ENCODE data around the gene FRYL. TPM values are rescaled to one million over a fixed set of nuclear protein-coding genes. Genes with fewer than 3 reads are reported as not detected.

The FRYL gene
- total RNA-seq, 2 experiments from 2014 or later = 85.4 to 88.5 TPM

GRCh38 chr4:48490680-48491513 is 289.2 kb downstream of the FRYL start:
- BruUV-seq (replicated peaks) = no TSS peak

GRCh38 chr4:48490012-48490679 is 289.9 kb downstream of the FRYL start, which contains the start of gene ZAR1:
TSS of gene ZAR1 (plus strand) at chr4:48490252. CDS start at chr4:48490292, 40 bp downstream.
- H3K9me2 ChIP-seq (ENCODE audit: insufficient read depth, low read length) = no peaks in the 10 kb centered on the region
- no peak within 1 kb of the TSS for H3K4me3 ChIP-seq (ENCODE audit: low read depth, low read length, poor library complexity, severe bottlenecking)
- no peaks in the 10 kb centered on the region for H3K36me3 ChIP-seq (ENCODE audit: insufficient read depth, low read length)
- H4K20me1 ChIP-seq (ENCODE audit: insufficient read depth, low read length) = no peaks in the 10 kb centered on the region
- intact Hi-C loops (cut with micrococcal nuclease; ENCODE audit: unreplicated experiment) = no loop called here
- no TSS peak for BruUV-seq (replicated peaks)
- H3K27ac ChIP-seq (ENCODE audit: low read depth, low read length, poor library complexity, severe bottlenecking) = no peak within 1 kb of the TSS
- H3K79me2 ChIP-seq (ENCODE audit: insufficient read depth, low read depth, low read length) = no peaks in the 10 kb centered on the region
- ChIA-PET CTCF (ENCODE audit: unreplicated experiment) (no interaction called here), POLR2A (no interaction called here)
- H3K4me1 ChIP-seq (ENCODE audit: insufficient read depth, low read length, poor library complexity, severe bottlenecking) = no peaks in the 10 kb centered on the region
- no peaks in the 10 kb centered on the region for H3K9me3 ChIP-seq (ENCODE audit: low read length)
- no peak within 1 kb of the TSS for H3K4me2 ChIP-seq (ENCODE audit: low read length)
- no peak for TF ChIP-seq CTCF (conservative IDR thresholded peaks at IDR 0.05; ENCODE audit: low read length)
- no peak for TF ChIP-seq EZH2phosphoT487 (IDR thresholded peaks at IDR 0.05; ENCODE audit: borderline replicate concordance, low read depth, low read length)
- H2AFZ ChIP-seq (ENCODE audit: low read length) = no peak within 1 kb of the TSS
- DNase-seq (ENCODE audit: low spot score) = no peak

More at GRCh38 chr4:48490680-48491513, 289.2 kb downstream of the FRYL start:
- no peaks in the 10 kb centered on the region for H3K79me2 ChIP-seq (ENCODE audit: insufficient read depth, low read depth, low read length)
- H3K4me3 ChIP-seq (ENCODE audit: low read depth, low read length, poor library complexity, severe bottlenecking) = no peak overlapping the region
- CTCF ChIA-PET (ENCODE audit: unreplicated experiment) = no interaction called here
- no peaks in the 10 kb centered on the region for H4K20me1 ChIP-seq (ENCODE audit: insufficient read depth, low read length)
- intact Hi-C loops (cut with micrococcal nuclease; ENCODE audit: unreplicated experiment) = no loop called here
- H3K9me2 ChIP-seq (ENCODE audit: insufficient read depth, low read length) = no peaks in the 10 kb centered on the region
- no peak overlapping the region for H3K27ac ChIP-seq (ENCODE audit: low read depth, low read length, poor library complexity, severe bottlenecking)
- TF ChIP-seq EZH2phosphoT487 (IDR thresholded peaks at IDR 0.05; ENCODE audit: borderline replicate concordance, low read depth, low read length) (no peak), CTCF (conservative IDR thresholded peaks at IDR 0.05; ENCODE audit: low read length) (no peak)
- DNase-seq (ENCODE audit: low spot score) = no peak
- no peaks in the 10 kb centered on the region for H3K4me1 ChIP-seq (ENCODE audit: insufficient read depth, low read length, poor library complexity, severe bottlenecking)
- POLR2A ChIA-PET = no interaction called here
- no peak overlapping the region for H3K4me2 ChIP-seq (ENCODE audit: low read length)
- H3K36me3 ChIP-seq (ENCODE audit: insufficient read depth, low read length) = no peaks in the 10 kb centered on the region
- H3K9me3 ChIP-seq (ENCODE audit: low read length) = no peaks in the 10 kb centered on the region
- H2AFZ ChIP-seq (ENCODE audit: low read length) = no peak overlapping the region

- DNase-seq (ENCODE audit: low spot score) = no peak
- no peaks in the 10 kb centered on the region for H3K36me3 ChIP-seq (ENCODE audit: insufficient read depth, low read length)
- TF ChIP-seq CTCF (conservative IDR thresholded peaks at IDR 0.05; ENCODE audit: low read length) = no peak
- no peak for TF ChIP-seq EZH2phosphoT487 (IDR thresholded peaks at IDR 0.05; ENCODE audit: borderline replicate concordance, low read depth, low read length)
- no peak overlapping the region for H3K4me3 ChIP-seq (ENCODE audit: low read depth, low read length, poor library complexity, severe bottlenecking)
- H3K4me1 ChIP-seq (ENCODE audit: insufficient read depth, low read length, poor library complexity, severe bottlenecking) = no peaks in the 10 kb centered on the region
- intact Hi-C loops (cut with micrococcal nuclease; ENCODE audit: unreplicated experiment) = no loop called here
- no peak overlapping the region for H2AFZ ChIP-seq (ENCODE audit: low read length)
- no peaks in the 10 kb centered on the region for H3K9me2 ChIP-seq (ENCODE audit: insufficient read depth, low read length)
- no TSS peak for BruUV-seq (replicated peaks)
- no peak overlapping the region for H3K4me2 ChIP-seq (ENCODE audit: low read length)
- no peaks in the 10 kb centered on the region for H3K9me3 ChIP-seq (ENCODE audit: low read length)
- no peaks in the 10 kb centered on the region for H4K20me1 ChIP-seq (ENCODE audit: insufficient read depth, low read length)
- H3K79me2 ChIP-seq (ENCODE audit: insufficient read depth, low read depth, low read length) = no peaks in the 10 kb centered on the region
- CTCF ChIA-PET (ENCODE audit: unreplicated experiment) = no interaction called here
- no peak overlapping the region for H3K27ac ChIP-seq (ENCODE audit: low read depth, low read length, poor library complexity, severe bottlenecking)
- POLR2A ChIA-PET = no interaction called here
Measured at GRCh38 chr4:48489683-48490011, 290.4 kb downstream of the FRYL start.

Measured in OCI-LY7 (cell line).